Inferior parietal cortex (tissue), 1 donor: Measurements from ENCODE around the gene ICA1.

Experiments used
- DNase-seq: peaks from one replicate; pipeline ENCODE4 v3.0.0-alpha.2; 2016; ENCODE audit errors: extremely low spot score

Gene ICA1

DNA sequence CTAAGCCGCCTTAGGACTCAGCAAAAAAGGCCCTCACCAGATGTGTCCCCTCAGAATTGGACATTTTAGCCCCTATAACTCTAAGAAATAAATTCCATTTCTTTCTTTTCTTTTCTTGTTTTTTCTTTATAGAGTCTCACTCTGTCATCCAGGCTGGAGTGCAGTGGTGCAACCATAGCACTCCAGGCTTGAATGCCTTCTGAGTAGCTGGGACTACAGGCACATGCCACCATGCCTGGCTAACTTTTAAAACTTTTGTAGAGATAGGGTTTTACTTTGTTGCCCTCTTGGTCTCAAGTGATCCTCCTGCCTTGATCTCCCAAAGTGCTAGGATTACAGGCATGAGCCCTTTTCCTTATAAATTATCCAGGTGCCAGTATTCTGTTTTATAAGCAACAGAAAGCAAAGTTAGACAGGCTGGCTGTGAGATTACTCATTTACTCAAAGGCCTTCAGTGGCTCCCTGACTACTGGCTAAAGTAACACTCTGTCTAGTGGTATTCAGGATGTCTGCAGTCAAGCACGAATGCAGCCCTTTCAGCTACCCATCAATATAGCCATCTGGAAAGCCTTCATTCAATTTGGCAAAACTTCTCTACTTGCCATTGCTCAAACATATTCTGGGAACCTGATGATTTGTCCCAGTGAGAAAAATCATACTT is 128.6 kb downstream of the ICA1 start:
- no peak for DNase-seq

DNA sequence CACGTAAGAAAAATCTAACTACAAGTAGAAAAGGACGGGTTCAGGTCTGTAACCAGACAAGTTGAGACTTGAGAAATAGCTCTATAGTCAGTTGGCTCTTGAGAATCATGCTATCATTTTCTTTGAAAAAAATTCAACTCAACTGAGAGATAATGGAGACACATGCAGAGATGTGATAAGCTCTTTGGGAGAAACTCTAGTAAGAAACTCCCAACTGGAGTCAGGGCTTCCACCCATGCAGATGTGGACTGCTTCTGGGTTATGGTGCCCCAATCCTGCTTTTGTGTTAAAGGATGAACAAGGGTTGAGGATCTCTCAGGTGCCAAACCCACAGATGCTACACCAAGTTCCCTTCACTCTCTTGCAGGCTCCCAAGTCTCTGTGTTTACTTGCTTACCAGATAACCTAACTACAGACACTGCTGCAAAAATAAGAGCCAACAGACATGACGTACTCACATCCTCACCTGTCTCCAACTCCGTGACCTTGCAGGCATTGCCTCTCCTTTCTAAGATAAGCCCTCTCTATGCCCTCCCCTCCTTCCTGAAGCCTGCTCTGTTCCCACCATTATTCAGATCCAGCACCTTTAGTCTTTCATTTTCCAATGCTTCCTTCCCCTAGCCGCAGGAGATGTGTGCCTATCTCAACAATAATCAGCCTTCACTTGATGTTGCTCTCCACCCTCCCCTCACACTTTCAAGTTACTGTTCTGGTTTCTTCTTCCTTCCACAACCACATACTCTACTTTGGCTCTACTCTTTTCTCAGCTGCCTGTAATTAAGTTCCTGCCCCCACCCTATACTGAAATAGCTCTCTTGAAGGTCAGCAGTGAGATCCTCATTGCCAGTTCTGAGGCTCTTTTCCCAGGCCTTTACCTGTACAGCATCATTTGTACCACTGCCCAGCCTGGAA is 130.0 kb downstream of the ICA1 start:
- DNase-seq, result no peak

DNA sequence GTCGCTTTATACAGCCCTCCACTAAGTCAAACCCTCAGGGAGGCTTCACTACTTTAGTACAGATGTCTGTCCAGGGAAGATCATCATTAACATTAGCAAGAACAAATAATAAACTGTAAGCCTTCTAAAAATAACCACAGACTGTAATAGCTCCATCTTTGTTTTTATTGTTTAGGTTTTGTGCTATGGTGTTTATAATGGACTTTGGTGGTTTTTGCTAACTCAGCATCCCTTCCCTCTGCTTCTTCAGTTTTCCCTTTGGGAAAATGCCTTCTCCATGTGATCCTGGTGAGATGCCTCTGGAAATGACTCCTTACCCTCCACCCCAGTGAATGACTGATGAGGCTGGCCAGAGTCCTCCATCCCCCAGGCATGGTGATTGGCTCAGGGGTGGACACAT is 131.3 kb downstream of the ICA1 start:
- DNase-seq, result no peak

DNA sequence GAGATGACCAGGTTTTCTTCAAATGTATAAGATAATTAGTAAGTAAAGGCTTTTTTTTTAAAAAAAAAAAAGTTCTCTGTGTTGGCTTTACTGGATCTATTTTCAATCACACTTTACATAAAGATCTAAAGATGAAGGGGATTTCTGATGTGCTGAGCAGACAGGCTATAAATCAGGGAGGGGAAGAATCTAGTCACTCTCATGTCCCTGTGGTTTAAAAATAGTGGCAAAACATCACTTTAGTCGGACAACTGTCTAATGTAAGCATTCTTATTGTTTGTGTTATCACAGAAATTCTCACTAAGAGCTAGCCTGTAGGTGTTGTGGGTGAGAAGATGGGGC is 132.7 kb downstream of the ICA1 start:
- DNase-seq, result no peak

DNA sequence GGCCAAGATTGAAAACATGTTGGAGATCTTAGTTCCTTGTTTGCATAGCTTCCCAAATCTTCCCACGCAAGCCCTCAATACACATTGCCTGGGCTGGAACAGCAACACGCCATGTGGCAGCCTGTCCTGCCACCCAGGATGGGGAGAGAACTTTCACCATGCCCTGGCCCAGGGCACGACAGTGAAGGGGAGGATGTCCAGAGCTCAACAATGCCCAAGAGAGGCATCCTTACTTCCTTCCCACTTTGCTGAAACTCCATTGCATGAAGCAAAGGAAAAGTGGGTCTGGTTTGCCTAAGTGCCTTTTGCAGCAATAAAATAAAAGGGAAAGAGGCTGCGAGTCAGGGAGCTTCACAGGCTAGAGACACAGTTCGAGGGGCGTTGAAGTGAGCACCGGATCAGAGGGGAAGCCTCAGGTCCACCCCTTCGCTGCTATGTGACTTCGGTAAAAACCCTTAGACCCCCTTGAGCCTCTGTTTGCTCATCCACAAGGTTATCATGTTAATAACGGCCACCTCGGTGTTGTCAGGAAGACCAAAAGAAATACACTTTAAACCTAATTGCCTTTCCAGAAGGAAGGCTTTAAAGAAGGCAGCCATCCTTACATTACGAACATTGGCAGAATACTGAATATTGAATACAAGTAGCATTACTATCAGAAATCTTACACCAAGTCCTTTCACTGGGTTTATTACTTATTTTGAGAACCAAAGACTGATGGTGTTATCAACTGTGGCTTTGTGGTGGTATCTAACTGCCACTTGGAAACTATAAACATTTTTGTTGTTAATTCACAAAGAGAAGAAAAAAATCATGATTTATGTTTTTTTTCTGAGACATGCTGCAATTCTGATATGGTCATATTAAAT is 133.3 kb downstream of the ICA1 start:
- DNase-seq, result no peak

DNA sequence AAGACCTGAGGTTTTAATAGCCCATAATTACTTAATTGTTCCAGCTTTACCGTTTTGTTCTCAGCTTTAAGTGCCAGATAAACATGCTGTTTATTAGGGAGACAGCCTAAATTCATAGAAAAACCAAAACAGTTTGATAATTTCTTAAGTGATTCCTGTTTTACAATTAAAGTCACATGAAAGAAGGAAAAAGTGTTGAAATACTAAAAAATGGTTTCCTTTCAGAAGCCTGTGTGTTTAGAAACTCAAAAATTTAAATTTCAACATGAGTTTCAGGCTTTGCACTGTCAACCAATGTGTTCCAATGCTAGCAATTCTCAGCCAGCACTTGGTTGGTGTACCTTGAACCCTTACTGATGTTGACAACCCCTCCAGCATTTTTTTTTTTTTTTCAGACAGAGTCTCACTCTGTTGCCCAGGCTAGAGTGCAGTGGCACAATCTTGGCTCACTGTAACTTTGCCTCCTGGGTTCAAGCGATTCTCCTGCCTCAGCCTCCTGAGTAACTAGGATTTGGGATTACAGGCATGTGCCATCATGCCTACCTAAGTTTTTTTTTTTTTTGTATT is 135.3 kb downstream of the ICA1 start:
- no peak for DNase-seq

DNA sequence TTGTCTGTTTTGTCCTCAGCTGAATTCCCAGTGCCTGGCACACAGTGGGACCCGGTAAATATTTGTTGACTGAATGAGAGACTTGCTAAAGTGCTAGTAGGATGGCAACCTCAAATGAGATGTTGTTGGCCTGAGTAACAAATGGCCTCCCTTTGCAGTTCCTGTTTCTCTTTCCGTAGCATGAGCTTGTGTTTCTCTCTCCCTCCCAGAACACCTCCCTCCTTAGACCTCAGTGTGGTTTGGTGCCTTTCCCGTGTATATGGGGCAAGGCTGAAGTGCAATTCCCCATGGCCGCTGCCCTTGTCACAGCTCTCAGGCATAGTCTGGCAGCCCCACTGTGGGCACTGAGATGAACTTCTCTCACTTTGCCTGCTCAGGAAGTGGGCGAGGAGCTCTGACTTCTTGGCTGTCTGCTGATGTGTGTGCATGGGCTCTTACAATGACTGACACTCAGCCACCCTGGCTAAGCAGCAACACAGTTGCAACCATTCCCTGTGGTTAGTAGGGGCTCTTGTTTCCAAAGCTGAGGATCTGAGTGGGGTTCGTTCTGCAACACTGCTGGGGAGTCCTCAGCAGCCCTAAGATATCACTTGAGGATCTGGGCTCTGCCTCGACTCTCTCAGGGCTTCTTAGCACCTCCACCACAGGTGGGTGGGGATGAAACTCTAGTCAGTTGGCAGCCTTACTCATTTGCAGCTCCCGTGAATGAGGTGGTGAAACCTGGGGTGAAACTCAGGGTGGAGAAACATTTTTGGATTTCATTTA is 136.1 kb downstream of the ICA1 start:
- DNase-seq, result no peak

DNA sequence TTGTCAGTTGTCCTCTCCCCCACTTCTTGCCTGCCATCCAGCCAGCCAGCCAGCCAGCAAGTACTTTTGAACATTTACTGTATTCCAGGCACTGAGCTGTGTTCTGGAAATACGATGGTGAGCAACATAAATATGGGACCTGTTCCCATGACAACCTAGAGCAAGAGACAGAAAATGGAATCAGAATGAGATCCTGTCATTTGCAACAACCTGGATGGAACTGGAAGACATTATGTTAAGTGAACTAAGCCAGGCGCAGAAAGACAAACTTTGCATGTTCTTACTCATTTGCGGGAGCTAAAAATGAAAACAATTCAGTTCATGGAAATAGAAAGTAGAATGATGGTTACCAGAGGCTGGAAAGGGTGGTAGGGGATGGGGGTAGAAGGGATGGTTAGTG is 140.7 kb downstream of the ICA1 start:
- DNase-seq, result no peak

DNA sequence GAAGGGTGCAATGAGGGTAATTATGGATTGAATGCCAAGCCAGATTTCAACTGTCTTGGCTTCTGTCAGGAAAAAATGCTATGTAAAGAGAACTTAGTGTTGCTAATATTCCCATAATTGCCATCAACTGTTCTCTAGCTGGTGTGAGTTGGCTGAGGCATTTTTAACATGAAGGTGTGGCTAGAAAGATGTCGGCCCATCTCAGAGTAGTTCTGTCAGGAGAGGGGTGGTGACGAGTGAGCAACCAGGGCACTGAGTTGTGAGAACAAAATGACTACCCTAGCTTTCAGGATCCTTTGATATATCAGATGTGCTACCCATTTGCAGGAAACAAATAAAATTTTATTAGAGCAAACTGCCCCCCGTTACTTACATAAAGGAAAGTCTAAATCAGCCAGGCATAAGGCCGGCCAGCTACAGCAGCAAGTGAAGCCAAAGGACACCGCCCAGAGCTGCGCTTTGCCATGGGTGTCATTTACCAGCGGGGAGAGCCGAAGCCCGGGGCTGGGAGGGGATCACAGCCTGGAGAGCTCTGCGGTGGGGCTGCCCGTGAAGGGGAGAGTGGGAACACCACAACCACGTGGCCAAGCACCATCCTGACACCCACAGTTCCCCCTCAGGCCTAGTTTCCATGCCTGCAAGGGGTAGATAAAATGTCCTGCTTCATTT is 141.4 kb downstream of the ICA1 start:
- DNase-seq, result no peak

DNA sequence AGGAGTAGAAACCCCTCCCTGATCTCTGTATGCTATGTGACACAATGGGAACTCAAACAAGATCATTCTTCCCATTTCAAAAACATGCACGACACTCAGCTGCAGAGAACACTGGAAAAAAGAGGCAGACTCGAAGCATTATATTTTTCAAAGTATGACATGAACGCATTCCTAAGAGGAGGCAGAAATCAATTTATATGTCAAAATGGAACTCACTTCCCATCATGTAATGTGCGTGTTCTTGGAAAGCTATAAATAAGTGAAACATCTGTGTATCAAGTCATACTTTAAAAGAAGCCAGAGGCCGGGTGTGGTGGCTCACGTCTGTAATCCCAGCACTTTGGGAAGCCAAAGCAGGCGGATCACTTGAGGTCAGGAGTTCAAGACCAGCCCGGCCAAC is 142.7 kb downstream of the ICA1 start:
- no peak for DNase-seq

DNA sequence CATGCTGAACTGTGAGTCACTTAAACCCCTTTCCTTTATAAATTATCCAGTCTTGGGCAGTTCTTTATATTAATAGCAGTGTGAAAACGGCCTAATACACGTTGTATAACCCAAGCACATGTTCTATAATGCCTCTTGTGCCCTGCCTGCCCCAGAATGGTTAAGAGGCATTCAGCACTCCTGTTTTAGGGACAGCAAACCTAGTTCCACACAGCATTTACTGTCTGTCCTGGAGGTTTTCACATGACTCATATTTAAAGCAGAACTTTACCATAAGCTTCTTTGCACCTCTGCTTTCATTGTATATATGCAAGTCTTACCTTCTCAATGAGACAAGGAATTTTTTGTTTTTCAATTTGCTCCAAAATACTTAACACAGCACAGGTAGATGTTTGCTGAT is 144.8 kb downstream of the ICA1 start:
- no peak for DNase-seq

DNA sequence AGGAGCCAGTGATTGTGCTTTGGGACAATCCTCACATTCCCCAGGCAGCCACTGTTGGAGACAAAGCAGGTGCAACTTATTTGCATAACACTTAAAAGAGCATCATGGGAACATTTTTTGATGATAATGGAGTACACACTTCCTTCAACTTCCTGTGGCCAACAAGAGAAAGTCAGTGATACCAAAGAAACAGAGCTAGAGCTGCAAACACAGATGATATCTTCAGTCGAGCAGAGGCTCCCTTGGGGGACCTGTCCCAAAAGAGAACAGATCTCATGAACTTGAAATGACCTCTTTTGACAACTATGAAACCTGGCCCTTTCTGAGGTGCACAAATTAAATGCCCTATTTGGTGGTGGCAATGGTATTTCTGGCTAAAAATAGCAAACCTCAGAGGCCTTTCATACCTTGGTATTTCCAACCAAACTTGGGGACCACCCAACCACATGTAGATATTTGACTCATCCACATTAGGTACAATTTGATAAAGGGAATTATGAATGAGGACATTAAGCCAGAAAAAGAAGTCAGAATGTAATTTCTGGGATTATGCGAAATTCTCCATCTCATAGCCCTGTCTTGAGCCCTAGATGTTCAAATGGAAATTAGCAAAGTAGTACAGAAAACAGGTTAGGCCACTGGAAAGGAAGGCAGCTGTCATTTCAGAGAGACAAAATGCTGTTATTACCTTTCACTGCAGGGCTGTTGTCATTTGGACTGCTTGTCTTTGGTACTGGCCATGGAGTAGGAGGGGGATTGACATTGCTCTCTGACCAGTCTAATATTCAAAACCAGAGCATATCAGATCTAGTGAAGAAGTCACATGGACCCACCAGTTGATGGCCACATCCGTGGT is 146.2 kb downstream of the ICA1 start:
- DNase-seq, result no peak

DNA sequence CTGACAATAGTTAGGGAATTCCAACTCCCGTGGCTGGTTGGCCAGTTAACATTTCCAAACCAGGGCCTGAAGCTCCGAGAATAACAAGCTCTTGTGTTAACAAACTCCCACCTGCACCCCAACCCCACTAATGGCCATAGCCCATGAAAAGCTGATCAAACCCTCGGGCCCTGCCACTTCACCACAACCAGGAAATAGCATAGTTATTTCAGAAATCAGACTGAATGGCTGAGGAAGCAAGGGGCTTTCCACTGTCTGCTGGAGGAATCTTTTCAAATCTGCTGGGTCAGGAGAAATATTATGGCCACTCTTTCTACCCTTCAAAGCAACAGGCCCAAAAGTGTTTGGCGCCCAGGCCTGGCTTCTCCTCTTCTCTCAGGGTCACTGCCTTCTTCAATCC is 147.8 kb downstream of the ICA1 start:
- no peak for DNase-seq

DNA sequence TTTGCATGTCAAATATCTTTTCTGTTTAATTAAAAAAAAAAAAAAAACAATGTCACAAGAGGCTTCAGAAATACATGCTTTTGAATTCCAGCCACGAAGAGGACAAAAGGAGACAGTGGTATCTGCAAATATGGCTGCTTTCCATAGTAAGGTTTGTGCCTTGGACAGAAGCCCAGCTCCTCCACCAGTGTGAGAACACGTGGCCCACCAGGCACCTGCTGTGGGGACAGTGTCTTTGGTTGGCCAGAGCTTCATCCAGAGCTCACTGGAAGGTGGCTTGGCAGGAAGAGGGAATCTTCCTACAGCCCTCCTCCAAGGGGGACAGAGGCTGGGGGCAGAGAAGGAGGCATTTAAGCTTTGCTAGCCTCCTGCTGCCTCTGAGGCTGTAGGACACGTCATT is 148.8 kb downstream of the ICA1 start:
- DNase-seq, result no peak

DNA sequence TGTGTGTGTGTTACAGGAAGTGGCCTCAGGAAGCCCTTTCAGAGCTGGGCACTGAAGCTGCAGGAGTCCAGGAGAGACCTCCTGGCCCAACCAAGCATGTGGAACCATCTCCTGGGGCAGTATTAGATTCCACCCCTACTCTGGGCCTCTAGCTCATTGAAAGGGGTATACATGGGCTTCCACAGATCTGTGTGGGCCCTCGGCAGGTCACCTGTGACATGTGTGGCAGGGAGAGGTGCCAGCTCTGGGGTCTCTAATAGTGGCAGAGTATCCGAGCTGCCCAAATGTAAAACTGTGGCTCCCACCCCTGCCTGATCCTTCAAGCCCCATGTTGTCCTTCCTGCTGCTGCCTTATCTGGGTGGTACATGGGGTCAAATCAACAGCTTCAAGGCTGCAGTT is 149.3 kb downstream of the ICA1 start:
- no peak for DNase-seq

DNA sequence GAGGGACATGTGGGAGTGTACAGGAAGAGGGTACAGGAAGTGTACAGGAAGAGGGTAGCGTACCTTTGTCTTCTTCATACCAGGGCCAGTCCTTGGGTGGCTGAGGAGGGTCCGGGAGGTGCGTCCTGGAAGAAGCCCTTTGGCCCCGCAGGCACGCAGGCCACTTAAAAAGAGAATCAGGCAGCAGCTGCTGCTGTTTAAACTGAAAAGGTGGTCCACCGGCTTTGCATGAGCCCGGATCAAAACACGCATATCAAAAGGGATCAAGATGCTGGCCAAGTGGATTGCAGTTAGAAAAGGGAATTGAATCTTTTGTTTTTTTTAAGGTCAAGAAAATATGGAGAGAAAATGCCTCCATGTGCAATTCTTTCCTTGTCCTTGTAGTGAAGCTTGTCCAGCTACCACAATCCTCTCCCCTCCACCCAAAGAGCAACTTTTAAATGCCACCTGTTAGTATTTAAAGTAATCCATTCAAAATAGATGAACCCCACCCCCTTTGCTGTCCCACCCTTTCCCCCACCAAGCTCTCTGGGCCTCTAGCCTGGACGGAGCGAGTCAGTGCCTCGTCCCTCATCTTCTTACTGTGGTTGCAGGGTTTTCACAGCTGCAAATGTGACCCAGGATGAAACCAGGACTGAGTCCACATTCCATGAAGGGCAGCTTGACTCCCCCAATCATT is 150.5 kb downstream of the ICA1 start:
- no peak for DNase-seq

DNA sequence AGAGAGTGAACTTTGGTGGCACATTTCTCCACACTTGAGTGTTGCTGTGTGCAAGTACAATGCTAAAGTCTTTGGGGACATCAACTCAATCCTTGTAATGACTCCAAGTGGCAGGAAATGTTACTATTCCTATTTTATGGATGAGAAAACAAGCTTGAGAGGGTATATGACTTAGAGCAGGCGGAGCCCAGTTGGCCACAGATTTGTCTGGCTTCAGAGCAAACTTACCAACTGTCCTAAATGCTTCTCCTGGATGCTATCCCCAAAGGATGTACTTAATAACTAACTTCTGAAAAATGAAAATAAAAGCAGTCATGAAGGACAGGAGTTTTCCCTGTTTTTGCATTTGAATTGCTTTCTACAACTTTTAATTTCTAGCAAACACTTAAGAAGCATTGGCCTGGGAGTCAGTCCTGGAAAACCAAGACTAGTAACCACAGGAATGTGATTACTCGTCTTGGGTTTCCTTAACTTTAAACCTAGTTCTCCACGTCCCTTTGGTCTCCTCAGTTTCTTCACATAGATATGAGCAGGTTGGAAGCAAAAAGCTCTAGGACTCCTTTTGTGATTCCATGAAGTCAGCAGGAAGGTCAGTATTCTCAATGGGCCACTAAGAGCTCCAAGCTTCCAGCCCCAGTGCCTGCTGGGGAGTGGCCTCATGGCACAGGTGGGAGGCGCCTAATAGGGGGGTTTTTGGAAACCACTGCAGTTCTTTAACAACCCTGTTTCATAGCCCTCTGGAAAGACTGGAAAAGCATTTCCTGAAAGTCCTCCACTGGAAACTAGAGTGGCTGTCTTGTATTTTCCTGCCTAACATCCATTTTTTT is 152.6 kb downstream of the ICA1 start:
- DNase-seq, result no peak

DNA sequence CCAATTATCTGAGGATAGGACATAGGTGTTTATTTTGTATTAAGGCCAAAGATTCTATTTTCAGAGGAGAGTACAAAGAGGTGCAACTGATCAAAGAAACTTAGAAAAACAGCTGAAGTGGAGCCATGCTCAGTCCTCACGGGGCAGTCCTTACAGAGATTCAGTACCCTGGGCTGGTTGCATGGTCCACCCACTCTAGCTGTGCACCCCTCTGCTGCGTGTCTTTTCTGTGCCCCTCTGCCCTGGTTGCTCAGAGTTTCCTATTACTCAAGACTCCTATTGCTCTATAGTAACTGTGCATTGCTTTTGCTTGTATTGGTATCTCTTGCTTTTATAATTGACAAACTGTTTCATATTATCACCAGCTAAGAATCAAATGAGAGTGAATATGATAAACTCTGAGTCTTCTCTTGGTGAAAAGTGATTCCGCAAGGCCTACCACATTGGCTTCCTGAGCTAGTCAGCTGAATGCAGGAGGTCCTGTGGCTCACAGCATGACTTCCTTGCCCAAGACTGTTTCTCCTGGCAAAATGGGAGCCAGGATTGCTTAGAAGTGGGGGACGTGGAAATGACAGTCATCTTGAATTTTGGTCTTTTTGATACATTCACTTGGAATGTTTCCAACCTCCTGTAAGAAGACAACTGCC is 156.4 kb downstream of the ICA1 start:
- DNase-seq, result no peak
